KMS-11 (cell line): ENCODE data around the gene JAG2.

Experiments
- H2AFZ ChIP-seq: fragments of 200-600 bp; sonication (generic); 2 replicates; pipeline ENCODE4 v1.6.1; 2016; ENCODE audit warnings: antibody characterized with exemption, mixed run types, low read depth
- H3K27ac ChIP-seq: fragments of 200-600 bp; sonication (generic); 2 replicates; pipeline ENCODE4 v1.6.1; 2016; ENCODE audit warnings: mild to moderate bottlenecking, mixed run types
- H3K27me3 ChIP-seq: fragments of 200-600 bp; sonication (generic); 2 replicates; pipeline ENCODE4 v1.6.1; 2017; ENCODE audit warnings: mild to moderate bottlenecking, low read depth, mixed run types, moderate library complexity; ENCODE audit not compliant: insufficient read depth
- H3K36me3 ChIP-seq: fragments of 200-600 bp; sonication (generic); 2 replicates; pipeline ENCODE4 v1.6.1; 2017; ENCODE audit warnings: mild to moderate bottlenecking, mixed run types; ENCODE audit not compliant: insufficient read depth
- H3K4me1 ChIP-seq: fragments of 200-600 bp; sonication (generic); 2 replicates; pipeline ENCODE4 v1.6.1; 2016; ENCODE audit warnings: mild to moderate bottlenecking, low read depth, mixed run types; ENCODE audit not compliant: poor library complexity, severe bottlenecking
- H3K4me2 ChIP-seq: fragments of 200-600 bp; sonication (generic); 2 replicates; pipeline ENCODE4 v1.7.0; 2016; ENCODE audit warnings: mild to moderate bottlenecking, mixed run types
- H3K4me3 ChIP-seq: fragments of 200-600 bp; sonication (generic); IDR thresholded peaks from 2 replicates; pipeline ENCODE4 v1.6.1; 2017; ENCODE audit warnings: low read depth, low read length, mixed read lengths; ENCODE audit not compliant: insufficient read depth
- H3K79me2 ChIP-seq: fragments of 200-600 bp; sonication (generic); 2 replicates; pipeline ENCODE4 v1.6.1; 2016; ENCODE audit warnings: low read depth, mixed run types; ENCODE audit not compliant: insufficient read depth
- H3K9ac ChIP-seq: fragments of 200-600 bp; sonication (generic); 2 replicates; pipeline ENCODE4 v1.6.1; 2016; ENCODE audit warnings: mild to moderate bottlenecking, mixed run types
- H4K20me1 ChIP-seq: fragments of 200-600 bp; sonication (generic); 2 replicates; pipeline ENCODE4 v1.6.1; 2016; ENCODE audit warnings: mild to moderate bottlenecking, mixed run types; ENCODE audit not compliant: insufficient read depth
- TF ChIP-seq, protein P1 (sequence below): fragments of 200-600 bp; sonication (generic); conservative IDR thresholded peaks from 2 replicates; pipeline ENCODE4 v1.6.1; 2017; ENCODE audit warnings: low read depth, mild to moderate bottlenecking, antibody characterized with exemption, low read length, moderate library complexity, mixed read lengths

The JAG2 gene

DNA sequence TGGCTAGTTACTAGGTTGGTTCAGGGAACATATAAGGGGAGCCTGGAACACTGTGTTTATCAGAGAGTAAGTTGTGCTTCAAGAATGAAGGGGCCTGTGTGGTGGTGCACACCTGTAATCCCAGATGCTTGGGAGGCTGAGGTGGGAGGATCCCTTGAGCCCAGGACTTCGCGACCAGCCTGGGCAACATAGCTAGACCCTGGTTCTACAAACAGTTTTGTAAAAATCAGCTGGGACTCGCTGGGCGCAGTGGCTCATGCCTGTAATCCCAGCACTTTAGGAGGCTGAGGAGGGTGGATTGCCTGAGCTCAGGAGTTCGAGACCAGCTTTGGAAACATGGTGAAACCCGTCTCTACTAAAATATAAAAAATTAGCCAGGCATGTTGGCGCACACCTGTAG is 61.2 kb downstream of the JAG2 start:
- Histone ChIP-seq H4K20me1 (no peaks in the 10 kb centered on the region), H3K27ac (no peak overlapping the region), H3K27me3 (peaks cover 3% of the 10 kb centered on the region; the same call in 1 of the 2 replicates), H3K4me1 (no peaks in the 10 kb centered on the region), H2AFZ (no peak overlapping the region), H3K9ac (no peak overlapping the region), H3K4me2 (no peak overlapping the region), H3K4me3 (no peak overlapping the region), H3K79me2 (no peaks in the 10 kb centered on the region), H3K36me3 (no peaks in the 10 kb centered on the region)
- TF ChIP-seq, protein P1, sequence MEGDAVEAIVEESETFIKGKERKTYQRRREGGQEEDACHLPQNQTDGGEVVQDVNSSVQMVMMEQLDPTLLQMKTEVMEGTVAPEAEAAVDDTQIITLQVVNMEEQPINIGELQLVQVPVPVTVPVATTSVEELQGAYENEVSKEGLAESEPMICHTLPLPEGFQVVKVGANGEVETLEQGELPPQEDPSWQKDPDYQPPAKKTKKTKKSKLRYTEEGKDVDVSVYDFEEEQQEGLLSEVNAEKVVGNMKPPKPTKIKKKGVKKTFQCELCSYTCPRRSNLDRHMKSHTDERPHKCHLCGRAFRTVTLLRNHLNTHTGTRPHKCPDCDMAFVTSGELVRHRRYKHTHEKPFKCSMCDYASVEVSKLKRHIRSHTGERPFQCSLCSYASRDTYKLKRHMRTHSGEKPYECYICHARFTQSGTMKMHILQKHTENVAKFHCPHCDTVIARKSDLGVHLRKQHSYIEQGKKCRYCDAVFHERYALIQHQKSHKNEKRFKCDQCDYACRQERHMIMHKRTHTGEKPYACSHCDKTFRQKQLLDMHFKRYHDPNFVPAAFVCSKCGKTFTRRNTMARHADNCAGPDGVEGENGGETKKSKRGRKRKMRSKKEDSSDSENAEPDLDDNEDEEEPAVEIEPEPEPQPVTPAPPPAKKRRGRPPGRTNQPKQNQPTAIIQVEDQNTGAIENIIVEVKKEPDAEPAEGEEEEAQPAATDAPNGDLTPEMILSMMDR, result no peak

DNA sequence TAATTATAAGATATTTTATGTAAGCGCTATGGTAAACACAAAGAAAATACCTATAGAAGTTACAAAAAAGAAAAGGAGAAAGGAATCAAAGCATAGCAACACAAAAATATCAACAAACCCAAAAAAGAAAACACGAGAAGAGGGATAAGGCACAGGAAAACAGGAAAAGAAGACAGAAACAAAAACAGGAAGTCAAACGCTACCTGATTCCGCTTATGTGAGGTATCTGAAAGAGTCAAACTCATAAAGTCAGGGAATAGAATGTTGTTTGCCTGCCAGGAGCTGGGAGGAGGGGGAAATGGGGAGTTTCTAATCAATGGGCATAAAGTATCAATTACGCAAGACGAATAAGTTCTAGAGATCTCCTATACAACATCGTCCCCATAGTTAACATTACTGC is 63.4 kb downstream of the JAG2 start:
- Histone ChIP-seq H3K27me3 (peaks cover 3% of the 10 kb centered on the region; the same call in 1 of the 2 replicates), H4K20me1 (no peaks in the 10 kb centered on the region), H2AFZ (no peak overlapping the region), H3K36me3 (no peaks in the 10 kb centered on the region), H3K9ac (no peak overlapping the region), H3K79me2 (no peaks in the 10 kb centered on the region), H3K4me1 (no peaks in the 10 kb centered on the region), H3K4me2 (no peak overlapping the region), H3K4me3 (no peak overlapping the region), H3K27ac (no peak overlapping the region)
- TF ChIP-seq, protein P1, result no peak

DNA sequence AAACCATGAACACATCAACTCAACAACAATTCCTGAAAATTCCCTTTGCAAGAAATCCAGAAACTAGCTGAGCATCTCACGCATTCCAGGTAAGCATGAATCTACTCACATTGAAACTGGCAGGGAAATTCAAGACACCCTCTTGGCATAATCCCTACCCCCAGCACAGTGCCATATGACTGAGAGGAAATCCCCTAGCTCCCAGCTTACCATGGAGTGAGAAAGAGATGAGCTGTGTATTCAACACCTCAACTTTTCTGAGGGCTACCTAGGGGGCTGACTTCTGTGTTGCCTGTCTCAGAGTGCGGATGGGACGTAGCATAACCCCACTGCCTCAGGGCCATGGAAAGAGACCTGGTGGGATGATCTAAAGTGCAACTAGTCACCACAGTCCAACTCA is 65.7 kb downstream of the JAG2 start:
- Histone ChIP-seq H3K4me3 (no peak overlapping the region), H3K36me3 (no peaks in the 10 kb centered on the region), H3K4me1 (no peaks in the 10 kb centered on the region), H3K4me2 (no peak overlapping the region), H3K27me3 (peaks cover 3% of the 10 kb centered on the region; the same call in 1 of the 2 replicates), H3K79me2 (no peaks in the 10 kb centered on the region), H3K27ac (no peak overlapping the region), H4K20me1 (no peaks in the 10 kb centered on the region), H2AFZ (no peak overlapping the region), H3K9ac (no peak overlapping the region)
- TF ChIP-seq, protein P1, result no peak

DNA sequence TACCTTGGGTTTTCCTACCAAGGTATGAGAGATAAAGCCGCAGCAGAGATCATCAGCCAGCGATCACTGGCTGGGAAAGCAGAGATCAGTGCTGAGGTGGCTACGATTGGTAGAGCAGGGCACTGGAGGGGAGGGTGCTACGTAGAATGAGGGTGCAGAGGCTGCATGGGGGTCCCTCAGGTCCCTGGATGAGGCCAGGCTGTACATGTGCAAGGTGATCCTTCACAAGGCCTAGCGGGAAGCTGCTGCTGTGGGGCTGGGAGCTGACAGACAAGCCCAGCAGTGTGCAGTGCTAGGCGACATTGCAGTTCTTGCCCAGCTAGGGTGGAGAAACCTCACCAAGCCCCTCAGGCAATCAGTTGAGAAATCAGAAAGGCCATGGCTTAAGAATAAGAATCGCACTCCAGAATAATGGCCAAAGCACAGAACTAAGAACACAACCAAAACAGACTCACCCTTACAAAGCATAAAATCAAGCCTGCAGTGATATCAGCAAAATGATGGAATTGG is 66.2 kb downstream of the JAG2 start:
- Histone ChIP-seq H2AFZ (no peak overlapping the region), H3K9ac (no peak overlapping the region), H3K79me2 (no peaks in the 10 kb centered on the region), H3K36me3 (no peaks in the 10 kb centered on the region), H3K4me3 (no peak overlapping the region), H4K20me1 (no peaks in the 10 kb centered on the region), H3K4me1 (no peaks in the 10 kb centered on the region), H3K27ac (no peak overlapping the region), H3K27me3 (peaks cover 3% of the 10 kb centered on the region; the same call in 1 of the 2 replicates), H3K4me2 (no peak overlapping the region)
- TF ChIP-seq, protein P1, result no peak
